Fibroblast of skin of left quadriceps (primary cell): ENCODE measurements around the gene CHODL.
A peak's percentile ranks its signal among the peaks of the same experiment; 100 is the strongest.

ENCODE experiments used
- DNase-seq, 2 experiments: peaks; one replicate each; pipeline ENCODE4 v3.0.0-alpha.2; 2013; ENCODE audit warnings: low read depth in 2 of 2

CHODL gene, protein sequence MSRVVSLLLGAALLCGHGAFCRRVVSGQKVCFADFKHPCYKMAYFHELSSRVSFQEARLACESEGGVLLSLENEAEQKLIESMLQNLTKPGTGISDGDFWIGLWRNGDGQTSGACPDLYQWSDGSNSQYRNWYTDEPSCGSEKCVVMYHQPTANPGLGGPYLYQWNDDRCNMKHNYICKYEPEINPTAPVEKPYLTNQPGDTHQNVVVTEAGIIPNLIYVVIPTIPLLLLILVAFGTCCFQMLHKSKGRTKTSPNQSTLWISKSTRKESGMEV

DNA sequence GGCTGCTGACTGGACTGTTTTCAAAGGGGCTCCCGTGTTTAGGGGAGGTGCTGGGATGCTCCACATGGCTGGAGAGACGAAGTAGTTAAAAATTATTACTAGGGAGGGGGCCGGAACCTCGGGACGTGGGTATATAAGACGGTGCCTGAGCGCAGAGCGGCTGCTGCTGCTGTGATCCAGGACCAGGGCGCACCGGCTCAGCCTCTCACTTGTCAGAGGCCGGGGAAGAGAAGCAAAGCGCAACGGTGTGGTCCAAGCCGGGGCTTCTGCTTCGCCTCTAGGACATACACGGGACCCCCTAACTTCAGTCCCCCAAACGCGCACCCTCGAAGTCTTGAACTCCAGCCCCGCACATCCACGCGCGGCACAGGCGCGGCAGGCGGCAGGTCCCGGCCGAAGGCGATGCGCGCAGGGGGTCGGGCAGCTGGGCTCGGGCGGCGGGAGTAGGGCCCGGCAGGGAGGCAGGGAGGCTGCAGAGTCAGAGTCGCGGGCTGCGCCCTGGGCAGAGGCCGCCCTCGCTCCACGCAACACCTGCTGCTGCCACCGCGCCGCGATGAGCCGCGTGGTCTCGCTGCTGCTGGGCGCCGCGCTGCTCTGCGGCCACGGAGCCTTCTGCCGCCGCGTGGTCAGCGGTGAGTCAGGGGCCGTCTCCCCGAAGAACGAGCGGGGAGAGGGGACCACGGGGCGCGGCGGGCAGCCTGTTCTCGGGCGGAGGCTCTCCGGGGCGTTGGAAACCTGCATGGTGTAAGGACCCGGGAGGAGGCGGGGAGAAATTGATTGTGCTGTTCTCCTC is at the start of gene CHODL:
Gene CHODL, plus strand, starts transcription at position 163 of the 793 bp plus-strand sequence. Its CDS starts 391 bp downstream, at position 554.
- no peak for DNase-seq

DNA sequence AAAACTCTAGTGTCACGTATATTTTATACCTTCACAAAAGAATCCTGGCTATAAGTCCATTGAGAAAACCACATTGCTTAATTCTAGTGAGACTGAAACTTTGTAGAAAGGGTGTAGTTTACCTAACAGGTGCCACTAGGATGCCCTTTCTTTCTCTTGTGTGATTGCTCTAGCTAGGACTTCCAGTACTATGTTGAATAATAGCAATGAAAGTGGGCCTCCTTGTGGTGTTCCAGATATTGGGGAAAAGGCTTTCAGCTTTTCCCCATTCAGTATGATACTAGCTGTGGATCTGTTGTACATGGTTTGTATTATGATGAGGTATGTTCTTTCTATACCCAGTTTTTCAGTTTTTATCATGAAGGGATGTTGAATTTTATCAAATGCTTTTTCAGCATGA is 39.7 kb upstream of the CHODL start:
- DNase-seq: no peak

DNA sequence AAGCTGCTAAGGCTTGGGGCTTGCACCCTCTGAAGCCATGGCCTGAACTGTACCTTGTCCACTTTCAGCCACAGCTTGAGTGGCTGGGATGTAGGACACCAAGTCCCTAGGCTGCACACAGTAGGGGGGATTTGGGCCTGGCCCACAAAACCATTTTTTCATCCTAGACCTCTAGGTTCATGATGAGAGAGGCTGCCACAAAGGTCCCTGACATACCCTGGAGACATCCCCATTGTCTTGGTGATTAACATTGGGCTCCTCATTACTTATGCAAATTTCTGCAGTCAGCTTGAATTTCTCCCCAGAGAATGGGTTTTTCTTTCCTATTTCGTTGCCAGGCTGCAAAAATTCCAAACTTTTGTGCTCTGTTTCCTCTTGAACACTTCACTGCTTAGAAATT is 26.3 kb upstream of the CHODL start:
- DNase-seq: no peak

DNA sequence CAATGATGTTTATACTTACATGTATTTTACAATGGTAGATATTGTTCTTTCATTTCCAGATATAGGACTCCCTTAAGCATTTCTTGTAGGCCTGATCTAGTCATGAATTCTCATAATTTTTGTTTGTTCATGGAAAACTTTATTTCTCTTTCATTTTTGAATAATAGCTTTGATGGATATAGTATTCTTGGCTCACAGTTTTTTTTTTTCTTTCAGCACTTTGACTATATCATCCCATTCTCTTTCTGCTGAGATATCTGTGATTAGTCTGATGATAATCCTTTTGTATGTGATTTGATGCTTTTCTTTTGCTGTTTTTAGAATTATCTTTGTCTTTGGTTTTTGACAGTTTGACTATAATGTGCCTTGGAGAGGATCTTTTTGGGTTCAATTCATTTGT is 24.1 kb upstream of the CHODL start:
- DNase-seq: no peak

DNA sequence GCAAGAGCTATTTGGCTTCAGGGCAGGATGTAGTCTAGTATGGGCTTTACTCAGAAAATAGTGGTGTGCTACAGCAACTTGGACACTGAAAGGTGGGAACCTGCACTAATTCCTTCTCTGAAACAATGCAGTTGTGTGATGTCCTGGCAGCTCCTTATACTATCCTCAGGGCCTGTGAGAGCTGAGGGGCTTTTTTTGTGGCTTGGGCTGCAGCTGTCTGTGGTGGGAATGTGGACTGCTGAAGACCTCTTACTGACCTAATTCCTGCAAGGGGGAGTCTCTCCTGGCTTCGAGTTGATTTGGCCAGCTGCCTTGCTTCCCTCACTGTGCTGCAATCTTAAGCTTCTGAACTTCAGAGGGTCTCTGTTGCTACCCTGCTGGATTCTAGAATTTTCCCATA is 22.3 kb upstream of the CHODL start:
- no peak for DNase-seq

DNA sequence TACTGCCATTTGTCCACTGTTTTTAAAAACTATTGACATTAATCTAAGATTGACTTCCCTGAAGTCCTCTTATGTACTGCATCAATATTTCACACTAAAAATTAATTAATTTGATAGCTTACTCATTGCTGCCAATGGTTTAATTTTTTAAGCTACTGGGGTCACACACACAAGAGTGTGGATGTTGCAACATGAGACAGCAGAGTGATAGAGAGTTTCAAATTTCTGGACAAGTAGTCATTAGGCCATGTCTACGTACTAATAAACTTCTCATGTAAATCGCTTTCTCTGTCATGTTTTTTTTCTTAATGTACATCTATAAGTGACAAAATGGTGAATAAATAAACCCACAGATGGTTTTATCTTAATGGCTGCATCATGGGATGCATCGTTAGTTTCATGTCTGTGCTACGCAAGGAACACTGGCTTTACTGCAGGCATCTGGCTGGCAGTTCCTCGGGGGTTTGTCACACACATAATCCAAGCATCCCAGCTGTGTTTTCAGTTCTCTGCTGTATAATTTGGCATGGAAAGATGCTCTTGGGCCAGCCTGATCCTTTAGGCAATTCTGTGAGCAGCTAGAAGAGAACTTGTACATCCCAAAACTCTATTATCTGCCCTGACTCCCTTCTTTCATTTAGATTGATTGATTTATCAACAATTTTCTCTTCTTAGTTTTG is 16.4 kb upstream of the CHODL start:
- no peak for DNase-seq

DNA sequence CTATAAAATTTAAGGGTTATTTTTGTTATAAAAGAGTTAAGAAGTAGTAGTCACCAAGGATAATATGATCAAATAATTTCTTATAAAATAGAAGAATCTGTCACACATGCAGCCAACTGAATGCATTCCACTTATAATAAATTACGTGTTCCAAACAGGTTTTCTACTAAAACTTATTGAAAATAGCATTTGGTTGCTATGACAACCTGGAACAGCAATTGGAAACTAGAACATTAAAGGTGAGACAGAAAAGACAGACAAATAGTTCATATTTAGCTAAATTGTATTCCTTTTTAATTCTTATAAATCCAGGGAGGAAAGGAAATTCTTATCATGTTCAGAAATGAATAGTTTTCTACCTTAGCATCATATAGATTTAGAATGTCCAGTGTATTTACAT is 9.1 kb upstream of the CHODL start:
- DNase-seq: no peak

DNA sequence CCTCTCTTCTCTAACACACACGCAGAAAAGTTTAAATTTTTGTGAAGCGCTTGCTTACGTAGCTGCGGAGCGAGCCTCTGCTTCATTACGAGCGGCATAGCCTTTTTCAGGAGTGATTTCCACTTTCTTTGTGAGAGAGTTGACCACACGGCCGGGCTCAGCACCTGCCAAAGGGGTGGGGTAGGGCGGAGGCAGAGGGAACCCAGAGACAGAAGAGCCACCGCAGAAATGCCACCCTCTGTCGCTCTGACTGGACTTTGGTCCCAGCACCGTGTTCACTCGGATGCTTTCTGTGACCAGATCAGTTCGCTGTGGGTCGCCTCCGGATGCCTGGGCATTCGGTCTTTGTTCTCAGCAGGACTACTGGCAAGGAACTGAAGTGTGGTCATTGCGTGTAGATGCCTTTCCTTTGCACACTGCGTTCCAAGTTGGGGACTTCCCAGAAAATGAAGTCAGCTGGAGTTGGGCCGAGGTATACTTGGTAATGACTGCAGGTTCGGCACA is 883 bp downstream of the CHODL start:
- DNase-seq: no peak

DNA sequence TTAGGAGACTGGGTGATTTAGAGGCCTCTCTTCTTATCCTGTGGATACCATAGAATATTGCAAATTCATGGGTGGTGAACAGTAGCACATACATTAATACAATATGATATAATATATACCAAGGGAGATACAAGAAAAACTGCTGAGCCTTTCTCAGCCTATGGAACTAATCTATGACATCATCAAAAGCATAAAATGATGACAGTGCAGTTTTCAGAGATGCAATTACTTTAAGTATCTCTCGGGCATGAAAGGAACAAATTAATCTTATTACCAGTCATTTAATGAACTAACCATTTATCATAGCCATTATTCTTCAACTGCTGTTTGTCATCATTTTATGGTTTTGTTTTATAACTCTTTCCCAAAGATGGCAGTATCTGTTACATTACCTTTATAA is 3.5 kb downstream of the CHODL start:
- DNase-seq: no peak

DNA sequence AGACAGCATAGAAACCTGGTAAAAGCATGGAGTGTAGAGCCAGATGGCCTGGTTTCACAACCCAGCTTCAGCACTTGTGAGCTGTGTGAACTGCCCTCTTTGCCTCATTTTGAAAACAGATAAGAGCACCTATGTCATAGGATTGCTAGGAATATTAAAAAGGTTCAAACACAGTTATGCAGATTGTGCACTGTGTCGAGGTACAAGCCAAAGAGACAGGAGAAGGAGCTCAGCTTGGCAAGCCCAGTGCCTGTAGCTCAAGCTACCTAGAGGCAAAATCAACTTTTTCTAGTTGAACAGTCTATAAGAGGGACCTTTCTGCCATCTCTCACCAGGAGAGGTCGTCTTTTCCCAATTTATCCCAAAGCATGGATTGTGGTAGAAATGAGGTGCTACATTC is 5.0 kb downstream of the CHODL start:
- DNase-seq: no peak

DNA sequence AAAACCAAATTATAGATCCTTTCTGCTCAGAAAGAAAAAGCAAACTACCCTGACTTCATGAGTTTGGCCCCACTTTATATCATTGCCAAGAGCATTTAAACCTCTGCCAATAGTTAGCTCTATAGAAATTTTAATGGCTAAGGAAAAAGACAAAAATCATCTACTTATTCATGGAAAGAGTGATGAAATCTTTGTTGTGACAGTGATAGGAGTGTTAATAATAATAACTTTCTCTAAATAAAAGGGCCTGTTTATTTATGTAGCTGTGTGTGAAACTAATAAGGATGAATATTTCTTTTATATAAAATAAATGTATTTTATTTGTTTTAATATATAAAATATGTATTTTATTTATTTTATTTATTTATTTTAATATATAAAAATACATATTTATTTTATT is 6.4 kb downstream of the CHODL start:
- no peak for DNase-seq

DNA sequence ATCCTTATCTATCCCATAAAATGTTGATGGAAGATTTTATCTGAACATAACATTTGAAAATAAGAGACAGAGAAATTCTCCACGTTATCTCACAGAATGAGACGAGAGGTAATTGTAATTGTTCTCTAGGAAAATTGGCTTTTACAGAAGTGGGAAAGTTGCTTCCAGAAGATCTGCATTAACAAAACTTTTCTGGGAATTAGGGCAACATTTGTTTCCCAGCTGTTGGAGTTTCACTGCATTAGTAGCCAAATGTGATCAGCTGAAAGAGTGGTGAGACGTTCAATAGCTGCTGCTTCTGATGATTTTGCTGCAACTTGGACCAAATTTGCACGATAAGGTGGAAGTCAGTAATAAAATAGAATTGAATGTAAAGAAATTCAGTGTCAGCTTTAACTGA is 7.6 kb downstream of the CHODL start:
- peak in 1 of 2 experiments; percentile 20 for DNase-seq

DNA sequence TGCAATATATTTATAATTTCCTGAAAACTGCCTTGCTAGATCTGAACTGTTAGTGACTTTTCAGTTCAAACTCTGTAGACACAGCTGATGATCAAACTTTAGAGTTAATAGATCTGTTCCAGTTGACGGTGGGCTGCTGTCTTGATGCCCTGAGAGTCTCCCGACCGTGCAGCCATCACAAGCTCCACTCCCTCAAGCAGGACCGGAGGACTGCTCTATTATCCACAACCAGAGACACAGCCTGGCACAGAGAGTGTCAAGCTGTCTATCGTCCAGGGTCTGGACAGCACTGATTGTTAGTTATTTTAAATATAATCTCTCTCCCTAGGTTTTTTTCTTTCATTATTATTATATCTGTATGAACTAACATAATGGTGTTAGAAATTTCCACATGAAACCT is 8.0 kb downstream of the CHODL start:
- DNase-seq: no peak

DNA sequence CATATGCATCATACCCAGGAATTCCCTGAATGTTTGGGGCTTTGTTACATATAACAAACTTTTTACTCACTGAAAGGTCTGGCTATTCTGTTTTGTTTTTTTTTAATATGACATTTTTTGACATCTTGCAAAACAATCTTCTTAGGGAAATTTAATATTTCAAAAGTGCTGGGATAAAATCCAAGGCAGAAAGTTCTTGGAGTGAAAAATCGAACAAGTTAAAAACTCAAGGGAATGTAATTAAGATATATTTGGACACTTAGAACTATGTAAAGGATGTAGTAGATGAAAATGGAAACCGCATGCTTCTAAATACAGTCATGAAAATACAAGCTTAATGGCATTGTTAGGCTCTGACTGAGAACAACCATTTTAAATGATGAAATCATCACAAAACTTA is 8.6 kb downstream of the CHODL start:
- peak; percentile 39 to 53 for DNase-seq

DNA sequence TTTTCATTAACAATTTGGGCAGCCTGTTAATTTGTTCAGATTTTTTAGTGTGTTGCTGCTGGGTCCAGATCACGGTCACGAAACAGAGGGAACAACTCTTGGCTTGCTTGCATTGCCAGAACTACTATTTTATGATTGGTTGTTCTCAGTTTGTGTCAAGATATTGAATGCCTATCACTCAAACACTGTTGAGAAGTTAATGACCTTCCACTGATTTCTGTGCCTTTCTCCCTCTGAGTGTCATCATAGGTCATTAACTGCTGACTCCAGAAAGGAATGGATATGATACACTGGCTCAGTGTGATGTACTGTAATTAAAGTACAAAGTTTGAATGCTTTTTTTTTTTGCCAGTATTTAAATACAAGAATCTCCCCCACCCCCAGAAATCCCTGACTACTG is 9.2 kb downstream of the CHODL start:
- DNase-seq: no peak

DNA sequence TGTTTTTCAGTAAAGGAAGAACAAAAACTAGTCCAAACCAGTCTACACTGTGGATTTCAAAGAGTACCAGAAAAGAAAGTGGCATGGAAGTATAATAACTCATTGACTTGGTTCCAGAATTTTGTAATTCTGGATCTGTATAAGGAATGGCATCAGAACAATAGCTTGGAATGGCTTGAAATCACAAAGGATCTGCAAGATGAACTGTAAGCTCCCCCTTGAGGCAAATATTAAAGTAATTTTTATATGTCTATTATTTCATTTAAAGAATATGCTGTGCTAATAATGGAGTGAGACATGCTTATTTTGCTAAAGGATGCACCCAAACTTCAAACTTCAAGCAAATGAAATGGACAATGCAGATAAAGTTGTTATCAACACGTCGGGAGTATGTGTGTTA is 21.3 kb downstream of the CHODL start:
- no peak for DNase-seq

DNA sequence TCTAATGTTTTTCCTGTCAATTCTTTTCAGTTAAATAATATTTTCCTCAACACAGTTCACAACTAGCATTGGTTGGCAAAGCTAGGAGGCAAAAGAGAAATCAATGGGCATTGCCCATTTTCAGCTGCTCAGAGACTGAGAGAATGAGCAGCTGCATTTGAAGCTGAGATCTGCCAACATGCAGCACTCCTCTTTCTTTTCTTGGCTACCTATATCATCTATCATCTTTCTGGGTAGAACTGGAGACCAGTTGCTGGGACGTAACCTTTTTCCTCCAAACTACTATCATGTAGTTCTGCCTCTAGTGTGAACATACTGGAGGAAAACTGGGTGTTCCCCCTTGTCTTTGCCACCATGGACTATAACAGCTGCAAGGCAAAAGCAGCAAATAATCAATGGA is 22.9 kb downstream of the CHODL start:
- no peak for DNase-seq

DNA sequence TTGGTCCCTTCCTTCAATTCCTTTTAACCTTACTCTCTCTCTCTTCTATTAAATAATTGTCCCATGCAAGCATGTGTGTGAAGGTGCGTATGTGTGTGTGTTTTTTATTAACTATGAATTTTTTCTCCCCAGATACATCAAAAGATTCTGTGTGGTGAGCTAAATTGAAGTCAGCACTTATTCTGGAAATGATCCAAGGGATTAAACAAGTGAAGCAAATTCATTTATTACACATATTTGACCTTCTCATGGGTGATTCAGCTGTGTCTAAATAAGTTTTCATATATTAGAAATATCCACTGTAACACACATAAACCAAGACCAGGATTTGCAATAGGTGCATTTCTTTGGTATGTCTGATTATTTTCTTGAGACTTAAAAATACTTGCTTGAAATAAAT is 24.3 kb downstream of the CHODL start:
- no peak for DNase-seq

DNA sequence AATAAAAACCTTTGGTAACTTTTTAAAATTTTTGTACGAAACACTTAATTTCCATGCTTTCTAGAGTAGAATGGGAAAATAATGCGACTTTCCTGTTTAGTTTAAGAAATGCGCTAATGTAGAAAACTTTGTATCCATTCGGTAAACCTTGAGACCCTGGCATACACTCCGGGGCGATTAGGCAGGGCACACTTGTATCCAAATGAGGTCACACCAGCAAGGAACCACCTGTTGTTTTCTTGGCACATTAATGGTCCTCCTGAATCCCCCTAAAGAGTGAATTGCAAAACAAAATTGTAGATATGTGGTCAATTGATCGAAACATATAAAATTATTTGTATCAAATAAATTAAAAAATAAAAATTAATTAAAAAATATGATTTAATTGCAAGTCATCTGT is 25.2 kb downstream of the CHODL start:
- DNase-seq: no peak

DNA sequence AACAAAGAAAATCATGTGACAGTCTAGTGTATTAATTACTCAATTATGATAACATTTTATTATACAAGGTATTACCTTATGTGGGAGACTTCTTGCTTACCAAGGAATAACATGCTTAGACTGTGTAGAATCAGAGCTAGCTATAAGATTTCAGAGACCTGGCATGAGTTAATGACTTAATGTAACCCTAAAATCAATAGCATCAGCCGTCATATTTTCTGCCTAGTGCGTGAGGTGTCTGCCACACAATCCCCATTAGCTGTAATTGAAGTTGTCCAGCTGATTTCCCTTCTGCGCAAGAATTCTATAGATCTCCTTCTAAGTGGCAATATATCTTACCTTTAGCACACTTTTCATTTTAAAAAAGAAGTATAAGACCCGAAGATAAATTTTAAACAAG is 28.8 kb downstream of the CHODL start:
- no peak for DNase-seq

DNA sequence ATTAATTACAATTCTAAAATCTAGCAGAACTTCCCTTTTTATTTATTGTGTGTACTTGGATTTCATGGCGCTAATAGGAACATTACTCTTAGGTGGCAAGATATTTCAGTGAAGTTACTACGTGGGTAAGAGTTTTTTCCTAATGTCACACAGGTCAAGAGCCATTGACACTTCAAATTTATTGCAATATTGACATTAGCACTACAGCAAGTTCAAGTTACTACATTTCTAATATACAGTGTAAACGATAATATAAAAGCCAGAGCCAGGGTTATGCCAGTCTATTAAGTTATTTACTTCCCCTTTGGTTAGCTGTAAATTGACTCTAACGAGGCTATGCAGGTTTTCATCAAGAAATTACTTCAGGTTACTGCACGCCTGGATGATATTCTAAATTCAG is 29.7 kb downstream of the CHODL start:
- no peak for DNase-seq

DNA sequence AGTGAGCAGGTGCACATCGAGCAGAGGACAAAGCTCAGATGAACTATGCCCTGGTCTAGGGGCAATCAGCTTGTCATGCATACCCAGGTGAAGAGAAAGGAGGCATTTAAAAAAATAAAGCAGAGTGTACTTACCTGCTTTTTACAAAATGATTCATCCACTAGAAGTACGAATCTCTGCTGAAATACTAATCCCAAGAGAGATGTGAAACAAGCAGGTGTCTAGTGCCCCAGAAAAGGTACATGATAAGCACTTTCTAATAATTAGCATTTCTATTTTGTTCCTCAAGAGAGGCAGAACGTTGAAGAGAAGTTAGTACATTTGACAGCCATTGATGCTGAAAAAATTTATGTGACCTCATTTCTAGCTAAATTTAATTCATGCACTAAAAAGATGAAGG is 31.1 kb downstream of the CHODL start:
- DNase-seq: no peak

DNA sequence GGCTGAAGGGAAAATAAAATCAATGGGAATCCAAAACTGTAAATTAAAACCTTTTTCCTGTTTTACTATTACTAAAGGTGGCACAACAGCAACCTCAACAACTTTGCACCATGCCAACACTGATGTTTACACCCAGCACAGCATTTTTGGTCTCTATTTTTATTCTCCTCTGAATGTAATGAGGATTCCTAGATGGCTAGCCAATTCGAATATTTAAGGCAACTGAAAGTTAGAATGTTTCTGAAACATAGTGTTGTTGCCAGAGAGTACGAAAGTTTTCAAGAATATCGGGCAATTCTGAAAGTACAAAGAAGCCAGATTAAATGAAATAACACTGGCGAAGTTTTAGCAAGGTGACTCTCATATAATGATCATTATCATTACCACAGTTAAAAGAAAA is 40.7 kb downstream of the CHODL start:
- DNase-seq: no peak
